Adrenal gland (tissue), 5 donors: ENCODE data around the gene TMEM221.

Source experiments
- CTCF ChIP-seq, 6 experiments: fragments of 450-650 bp in 4 of 6; fragments of 200-600 bp in 2 of 6; sonication (generic) in 1 of 6; IDR thresholded peaks; 1 replicate in 5 of 6; 2 replicates in 1 of 6; pipeline versions ENCODE4 v1.5.1 to v1.8.0; 2016 to 2021; ENCODE audit warnings: antibody characterized with exemption in 6 of 6, mild to moderate bottlenecking in 2 of 6, moderate library complexity in 1 of 6
- POLR2A ChIP-seq, 2 donors: fragments of 450-650 bp; IDR thresholded peaks; one replicate each; pipeline ENCODE4 v1.6.1; 2017; ENCODE audit warnings: antibody characterized with exemption in 2 of 2, mild to moderate bottlenecking in 2 of 2, moderate library complexity in 1 of 2
- donor health status: DM: no; HTN: no; CAD: no.

- TF ChIP-seq CTCF (IDR thresholded peaks at IDR 0.05) (no peak), POLR2A (IDR thresholded peaks at IDR 0.05) (no peak)
These were observed 36.7 kb downstream of the TMEM221 start for GRCh38 chr19:17411801-17412200.
